Smooth muscle cell (in vitro differentiated cells): ENCODE measurements around the gene ACP3. TPM values are rescaled to one million over a fixed set of nuclear protein-coding genes. Genes with fewer than 3 reads are reported as not detected.

Source experiments
- DNase-seq: peaks from one replicate; lab custom pipeline; 2025; ENCODE audit not compliant: unreplicated experiment; lab: John Stamatoyannopoulos, UW
- H2AFZ ChIP-seq: fragments of 200-600 bp; sonication (generic); 2 replicates; pipeline ENCODE4 v1.6.0; 2016; ENCODE audit warnings: antibody characterized with exemption, low read depth, mild to moderate bottlenecking
- H3F3A ChIP-seq: fragments of 200-600 bp; sonication (generic); 2 replicates; pipeline ENCODE4 v1.6.0; 2017; ENCODE audit warnings: antibody characterized with exemption, low read depth
- H3K27ac ChIP-seq: fragments of 200-600 bp; sonication (generic); 2 replicates; pipeline ENCODE4 v1.5.1; 2016; ENCODE audit warnings: low read depth, mild to moderate bottlenecking
- H3K27me3 ChIP-seq: fragments of 200-600 bp; sonication (generic); 2 replicates; pipeline ENCODE4 v1.6.1; 2016; ENCODE audit warnings: low read depth, mild to moderate bottlenecking
- H3K36me3 ChIP-seq: fragments of 200-600 bp; sonication (generic); 2 replicates; pipeline ENCODE4 v1.5.1; 2016; ENCODE audit warnings: low read depth
- H3K4me1 ChIP-seq: fragments of 200-600 bp; sonication (generic); 2 replicates; pipeline ENCODE4 v1.5.1; 2016; ENCODE audit warnings: low read depth
- H3K4me2 ChIP-seq: fragments of 200-600 bp; sonication (generic); 2 replicates; pipeline ENCODE4 v1.6.0; 2016; ENCODE audit warnings: mild to moderate bottlenecking
- H3K4me3 ChIP-seq: fragments of 200-600 bp; sonication (generic); 2 replicates; pipeline ENCODE4 v1.5.1; 2016; ENCODE audit warnings: mild to moderate bottlenecking
- H3K79me2 ChIP-seq: fragments of 200-600 bp; sonication (generic); 2 replicates; pipeline ENCODE4 v1.6.0; 2016; ENCODE audit warnings: low read depth, mild to moderate bottlenecking
- H3K9ac ChIP-seq: fragments of 200-600 bp; sonication (generic); 2 replicates; pipeline ENCODE4 v1.6.0; 2016; ENCODE audit warnings: low read depth
- H3K9me3 ChIP-seq: fragments of 200-600 bp; sonication (generic); replicated peaks from 2 replicates; pipeline ENCODE4 v1.5.1; 2016; ENCODE audit warnings: low read depth
- H4K20me1 ChIP-seq: fragments of 200-600 bp; sonication (generic); 2 replicates; pipeline ENCODE4 v1.6.0; 2016; ENCODE audit warnings: low read depth
- CTCF ChIP-seq: fragments of 200-600 bp; sonication (generic); IDR thresholded peaks from 2 replicates; pipeline ENCODE4 v1.5.1; 2017; ENCODE audit warnings: borderline replicate concordance, mild to moderate bottlenecking, antibody characterized with exemption; ENCODE audit not compliant: insufficient read depth, poor library complexity, severe bottlenecking
- WGBS: methylation state at CpG from one replicate; pipeline ENCODE4 v1.1.7; 2016; ENCODE audit warnings: low lambda C conversion rate; 5-methylcytosine and 5-hydroxymethylcytosine counted together
- polyA plus RNA-seq: library from polyadenylated mRNA; unstranded; fragments of >200 nt; fragmentation: Nextera tagmentation; extraction: Ambion mirVana; gene quantifications from 2 replicates; pipeline ENCODE4 v1.2.1, GENCODE V29; 2016
- total RNA-seq: library from RNA; depleted of rRNA; stranded (reverse); fragments of >200 nt; gene quantifications from 2 replicates; pipeline ENCODE4 v1.2.3, GENCODE V29; 2014

The ACP3 gene
- total and polyA plus RNA-seq, 2 experiments from 2014 or later, result 35.8 to 36.6 TPM

- Histone ChIP-seq H3K9ac (no peak overlapping the region), H3K79me2 (no peaks in the 10 kb centered on the region), H3K27ac (peak overlapping the region; percentile 85), H2AFZ (peak overlapping the region; percentile 73), H4K20me1 (no peaks in the 10 kb centered on the region), H3K27me3 (no peaks in the 10 kb centered on the region), H3K9me3 (no peaks in the 10 kb centered on the region), H3F3A (no peaks in the 10 kb centered on the region), H3K4me3 (no peak overlapping the region), H3K4me1 (peaks cover 4% of the 10 kb centered on the region), H3K36me3 (no peaks in the 10 kb centered on the region), H3K4me2 (peak overlapping the region; percentile 41)
- no peak for DNase-seq
- WGBS, result 49% methylated on average over 32 of the region's 32 CpGs
- no peak for TF ChIP-seq CTCF
Observed at GRCh38 chr3:132284781-132285619, 32.2 kb upstream of the ACP3 start.

GRCh38 chr3:132285620-132285945 lies 31.6 kb upstream of the ACP3 start:
- WGBS, result 18% methylated on average over 2 of the region's 2 CpGs
- Histone ChIP-seq H3K27me3 (no peaks in the 10 kb centered on the region), H3F3A (no peaks in the 10 kb centered on the region), H3K27ac (no peak overlapping the region), H3K4me3 (no peak overlapping the region), H3K9ac (no peak overlapping the region), H3K4me2 (no peak overlapping the region), H4K20me1 (no peaks in the 10 kb centered on the region), H3K9me3 (no peaks in the 10 kb centered on the region), H3K36me3 (no peaks in the 10 kb centered on the region), H3K4me1 (peaks cover 4% of the 10 kb centered on the region), H3K79me2 (no peaks in the 10 kb centered on the region), H2AFZ (no peak overlapping the region)
- no peak for DNase-seq
- TF ChIP-seq CTCF, result no peak

GRCh38 chr3:132286035-132286434 lies 31.2 kb upstream of the ACP3 start:
- Histone ChIP-seq H4K20me1 (no peaks in the 10 kb centered on the region), H2AFZ (no peak overlapping the region), H3K4me2 (no peak overlapping the region), H3K4me3 (no peak overlapping the region), H3K27ac (no peak overlapping the region), H3K27me3 (no peaks in the 10 kb centered on the region), H3K4me1 (peaks cover 4% of the 10 kb centered on the region), H3F3A (no peaks in the 10 kb centered on the region), H3K9me3 (no peaks in the 10 kb centered on the region), H3K79me2 (no peaks in the 10 kb centered on the region), H3K36me3 (no peaks in the 10 kb centered on the region), H3K9ac (no peak overlapping the region)
- no peak for DNase-seq
- WGBS, result 80% methylated on average over 1 of the region's 1 CpG
- no peak for TF ChIP-seq CTCF

- Histone ChIP-seq H3K79me2 (no peaks in the 10 kb centered on the region), H3K4me1 (peaks cover 4% of the 10 kb centered on the region), H3K4me2 (no peak overlapping the region), H3K9ac (no peak overlapping the region), H4K20me1 (no peaks in the 10 kb centered on the region), H3K9me3 (no peaks in the 10 kb centered on the region), H3K36me3 (no peaks in the 10 kb centered on the region), H3F3A (no peaks in the 10 kb centered on the region), H3K27me3 (no peaks in the 10 kb centered on the region), H2AFZ (no peak overlapping the region), H3K4me3 (no peak overlapping the region), H3K27ac (no peak overlapping the region)
- TF ChIP-seq CTCF, result no peak
- 77% methylated on average over 2 of the region's 2 CpGs for WGBS
- DNase-seq, result no peak
Observed at GRCh38 chr3:132288357-132288756, 28.9 kb upstream of the ACP3 start.
